Esophagus squamous epithelium (tissue), 4 donors: Measurements from ENCODE around the gene PRKN.

Experiments used
- POLR2A ChIP-seq, 4 donors: fragments of 450-650 bp; IDR thresholded peaks; one replicate each; pipeline ENCODE4 v1.6.1; 2017; ENCODE audit warnings: antibody characterized with exemption in 4 of 4, mild to moderate bottlenecking in 4 of 4, moderate library complexity in 3 of 4
- TF ChIP-seq, protein P1 (sequence below), 6 experiments: fragments of 450-650 bp in 4 of 6; fragments of 200-600 bp in 2 of 6; sonication (generic) in 2 of 6; IDR thresholded peaks; one replicate each; pipeline ENCODE4 v1.5.1; 2016 to 2019; ENCODE audit warnings: antibody characterized with exemption in 6 of 6, mild to moderate bottlenecking in 4 of 6, moderate library complexity in 4 of 6

DNA sequence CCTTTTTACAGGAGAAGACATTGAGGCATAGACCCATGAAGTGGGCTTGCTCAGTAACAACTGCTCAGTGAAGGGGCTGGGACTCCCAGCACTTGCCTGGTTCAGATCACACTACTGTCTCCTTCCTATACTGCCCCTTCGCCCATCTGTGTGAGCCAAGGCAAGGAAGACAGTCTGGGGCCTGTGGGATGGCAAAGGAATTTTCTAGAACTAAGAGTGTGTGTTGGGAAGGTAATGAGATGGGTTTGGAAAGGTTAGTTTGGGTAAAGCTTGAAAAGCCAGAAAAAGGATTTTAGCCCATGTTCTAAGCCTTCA, 1240.4 kb downstream of the PRKN start:
- TF ChIP-seq, protein P1, sequence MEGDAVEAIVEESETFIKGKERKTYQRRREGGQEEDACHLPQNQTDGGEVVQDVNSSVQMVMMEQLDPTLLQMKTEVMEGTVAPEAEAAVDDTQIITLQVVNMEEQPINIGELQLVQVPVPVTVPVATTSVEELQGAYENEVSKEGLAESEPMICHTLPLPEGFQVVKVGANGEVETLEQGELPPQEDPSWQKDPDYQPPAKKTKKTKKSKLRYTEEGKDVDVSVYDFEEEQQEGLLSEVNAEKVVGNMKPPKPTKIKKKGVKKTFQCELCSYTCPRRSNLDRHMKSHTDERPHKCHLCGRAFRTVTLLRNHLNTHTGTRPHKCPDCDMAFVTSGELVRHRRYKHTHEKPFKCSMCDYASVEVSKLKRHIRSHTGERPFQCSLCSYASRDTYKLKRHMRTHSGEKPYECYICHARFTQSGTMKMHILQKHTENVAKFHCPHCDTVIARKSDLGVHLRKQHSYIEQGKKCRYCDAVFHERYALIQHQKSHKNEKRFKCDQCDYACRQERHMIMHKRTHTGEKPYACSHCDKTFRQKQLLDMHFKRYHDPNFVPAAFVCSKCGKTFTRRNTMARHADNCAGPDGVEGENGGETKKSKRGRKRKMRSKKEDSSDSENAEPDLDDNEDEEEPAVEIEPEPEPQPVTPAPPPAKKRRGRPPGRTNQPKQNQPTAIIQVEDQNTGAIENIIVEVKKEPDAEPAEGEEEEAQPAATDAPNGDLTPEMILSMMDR (IDR thresholded peaks at IDR 0.05): no peak
- no peak for TF ChIP-seq POLR2A (IDR thresholded peaks at IDR 0.05)
